HG03039 (cell line): ENCODE results near the gene DNAJC30.
A peak's percentile ranks its signal among the peaks of the same experiment; 100 is the strongest.
"Not testable (repeated sequence)": the region's sequence is repeated elsewhere in the genome, so short reads cannot be mapped to it uniquely, and the experiment has no call there.

ENCODE experiments used
- ATAC-seq: cut with Tn5 transposase; IDR thresholded peaks from one replicate; pipeline ENCODE4 v1.9.1; 2021; ENCODE audit warnings: mild to moderate bottlenecking, moderate library complexity; ENCODE audit not compliant: unreplicated experiment

Gene DNAJC30

DNA sequence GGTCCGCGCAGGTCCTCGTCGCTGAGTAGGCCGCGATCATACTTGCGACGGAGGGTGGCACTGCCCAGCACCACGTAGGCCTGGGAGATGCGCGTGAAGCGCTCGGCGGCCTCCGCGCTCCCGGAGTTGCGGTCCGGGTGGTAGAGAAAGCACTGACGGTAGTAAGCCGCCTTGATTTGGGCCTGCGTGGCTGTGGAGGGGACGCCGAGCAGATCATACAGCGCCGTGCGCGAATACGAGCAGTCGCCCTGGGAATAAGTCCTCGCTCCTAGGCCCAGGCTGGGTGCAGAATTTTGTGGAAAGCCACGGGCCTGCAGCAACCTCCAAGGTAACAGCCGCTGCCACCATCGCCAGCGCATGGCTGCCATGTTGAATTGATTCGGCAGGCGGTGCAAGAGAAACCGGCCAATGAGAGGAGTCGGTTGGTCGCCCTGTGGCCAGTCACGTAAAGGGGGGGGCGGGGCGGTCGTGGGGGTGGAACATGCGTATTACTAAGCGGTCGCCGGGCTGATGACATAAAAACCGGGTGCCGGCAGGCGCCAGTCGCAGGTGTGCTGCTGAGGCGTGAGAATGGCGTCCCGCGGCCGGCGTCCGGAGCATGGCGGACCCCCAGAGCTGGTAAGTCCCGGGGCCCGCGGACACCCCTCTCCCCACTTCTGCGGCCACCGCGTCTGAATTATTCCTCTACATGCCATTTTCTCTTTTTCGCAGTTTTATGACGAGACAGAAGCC is at the start of gene DNAJC30, which contains the start of gene BUD23:
DNAJC30 (minus strand) TSS at position 398 of the 732 bp plus-strand sequence; CDS start at position 368, 30 bp downstream.
BUD23 (plus strand) TSS at position 542 of the 732 bp plus-strand sequence; CDS start at position 571, 29 bp downstream.
- peak; percentile 82 for ATAC-seq

DNA sequence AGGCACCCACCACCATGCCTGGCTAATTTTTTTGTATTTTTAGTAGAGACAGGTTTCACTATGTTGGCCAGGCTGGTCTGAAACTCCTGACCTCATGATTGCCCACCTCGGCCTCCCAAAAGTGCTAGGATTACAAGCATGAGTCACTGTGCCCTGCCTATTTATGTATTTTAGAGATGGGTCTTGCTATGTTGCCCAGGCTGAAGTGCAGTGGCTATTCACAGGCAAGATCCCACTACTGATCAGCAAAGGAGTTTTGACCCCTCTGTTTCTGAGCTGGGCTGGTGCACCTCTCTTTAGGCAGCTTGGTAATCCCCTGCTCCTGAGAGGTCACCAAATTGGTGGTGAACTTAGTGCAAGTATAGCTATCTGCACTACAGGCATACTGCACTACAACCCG is 49.1 kb upstream of the DNAJC30 start:
- no peak for ATAC-seq

DNA sequence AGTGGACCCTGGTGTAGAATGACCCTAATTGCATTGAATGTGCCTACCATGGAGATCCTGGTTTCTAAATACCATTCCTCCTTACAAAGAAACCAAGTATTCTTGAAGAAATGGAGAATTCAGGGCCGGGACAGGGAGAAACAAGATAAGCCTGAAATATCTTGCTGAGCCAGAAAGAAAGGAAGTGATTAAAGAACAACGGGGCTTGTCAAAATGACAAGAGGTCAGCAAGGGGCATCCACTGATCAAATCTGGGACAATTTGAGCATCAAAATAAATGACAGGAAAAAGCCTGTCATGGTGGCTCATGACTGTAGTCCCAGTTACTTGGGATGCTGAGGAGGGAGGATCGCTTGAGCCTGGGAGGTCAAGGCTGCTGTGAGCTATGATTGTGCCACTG is 47.2 kb upstream of the DNAJC30 start:
- no peak for ATAC-seq

DNA sequence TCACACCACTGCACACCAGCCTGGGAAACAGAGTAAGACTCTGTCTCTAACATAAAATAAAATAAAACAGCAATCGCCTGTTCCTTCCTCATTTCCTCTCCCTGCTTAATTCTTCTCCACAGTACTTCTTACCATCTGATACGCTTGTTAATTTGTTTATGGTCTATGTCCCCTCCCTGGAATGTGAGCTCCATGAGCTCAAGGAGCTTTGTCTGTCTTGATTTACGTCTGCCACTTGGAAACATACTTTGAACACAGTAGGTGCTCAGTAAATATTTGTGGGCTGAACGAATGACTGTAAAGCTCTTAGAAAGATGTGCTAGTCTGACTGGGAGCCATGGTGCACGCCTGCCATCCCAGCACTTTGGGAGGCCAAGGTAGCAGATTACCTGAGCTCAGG is 45.3 kb upstream of the DNAJC30 start:
- ATAC-seq, result no peak

DNA sequence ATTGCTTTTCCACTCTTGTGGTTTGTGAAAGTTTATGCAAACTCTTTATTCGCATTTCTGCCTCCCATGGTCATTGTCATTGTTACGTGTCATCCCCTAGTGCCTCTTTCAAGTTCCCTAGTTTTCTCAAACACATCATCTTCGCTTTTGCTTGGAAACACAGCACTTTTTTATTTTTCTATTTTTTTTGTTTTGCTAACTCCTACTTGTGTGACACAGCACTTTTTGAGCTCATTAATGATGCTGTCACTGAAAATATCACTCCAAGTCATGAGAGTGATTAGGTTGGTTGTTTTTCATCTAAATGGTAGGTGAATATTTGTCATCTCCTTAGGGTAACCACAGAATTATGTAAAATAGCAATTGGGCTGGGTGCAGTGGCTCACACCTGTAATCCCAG is 44.7 kb upstream of the DNAJC30 start:
- no peak for ATAC-seq

DNA sequence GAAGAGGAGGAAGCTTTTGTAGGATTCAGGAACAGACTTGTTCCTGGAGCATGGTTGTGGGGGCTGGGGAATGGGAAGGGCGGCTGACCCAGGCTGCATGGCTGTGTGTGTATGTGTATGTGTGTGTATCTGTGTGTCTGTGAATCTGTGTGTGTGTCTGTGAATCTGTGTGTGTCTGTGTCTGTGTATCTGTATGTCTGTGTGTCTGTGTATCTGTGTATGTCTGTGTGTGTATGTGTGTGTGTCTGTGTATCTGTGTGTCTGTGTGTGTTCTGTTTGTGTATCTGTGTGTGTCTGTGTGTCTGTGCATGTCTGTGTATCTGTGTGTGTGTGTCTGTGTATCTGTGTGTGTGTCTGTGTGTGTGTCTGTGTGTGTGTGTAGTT is 42.8 kb upstream of the DNAJC30 start:
- ATAC-seq, result no peak

DNA sequence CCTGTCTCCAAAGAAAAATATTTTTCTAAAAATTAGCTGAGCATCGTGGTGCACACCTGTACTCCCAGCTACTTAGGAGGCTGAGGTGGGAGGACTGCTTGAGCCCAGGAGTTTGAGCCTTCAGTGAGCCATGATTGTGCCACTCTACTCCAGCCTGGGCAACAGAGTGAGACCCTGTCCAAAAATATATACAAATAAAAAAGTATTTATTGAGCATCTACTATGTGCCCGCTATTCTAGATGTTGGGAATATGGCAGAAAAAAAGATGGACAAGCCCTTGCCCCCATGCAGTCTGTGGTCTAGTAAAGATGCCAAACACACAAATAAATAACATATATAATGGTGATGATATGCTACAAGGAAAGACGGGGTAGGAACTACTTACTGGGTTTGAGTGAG is 40.6 kb upstream of the DNAJC30 start:
- ATAC-seq, result no peak

DNA sequence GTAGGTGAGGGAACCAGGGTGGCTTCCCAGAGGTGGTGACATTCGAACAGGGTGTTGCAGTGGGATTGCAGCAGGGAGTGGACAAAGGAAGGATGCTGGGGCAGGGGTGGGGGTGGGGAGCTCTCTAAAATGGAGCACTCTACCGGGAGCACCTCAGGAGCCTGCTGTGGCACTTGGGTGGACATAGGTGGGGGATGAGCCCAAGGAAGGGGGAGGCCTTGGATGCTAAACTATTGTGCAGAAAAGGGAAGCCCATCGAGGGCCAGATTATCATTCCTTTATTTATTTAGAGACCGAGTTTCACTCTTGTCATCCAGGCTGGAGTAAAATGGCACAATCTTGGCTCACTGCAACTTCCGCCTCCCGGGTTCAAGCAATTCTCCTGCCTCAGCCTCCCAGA is 39.5 kb upstream of the DNAJC30 start:
- no peak for ATAC-seq

DNA sequence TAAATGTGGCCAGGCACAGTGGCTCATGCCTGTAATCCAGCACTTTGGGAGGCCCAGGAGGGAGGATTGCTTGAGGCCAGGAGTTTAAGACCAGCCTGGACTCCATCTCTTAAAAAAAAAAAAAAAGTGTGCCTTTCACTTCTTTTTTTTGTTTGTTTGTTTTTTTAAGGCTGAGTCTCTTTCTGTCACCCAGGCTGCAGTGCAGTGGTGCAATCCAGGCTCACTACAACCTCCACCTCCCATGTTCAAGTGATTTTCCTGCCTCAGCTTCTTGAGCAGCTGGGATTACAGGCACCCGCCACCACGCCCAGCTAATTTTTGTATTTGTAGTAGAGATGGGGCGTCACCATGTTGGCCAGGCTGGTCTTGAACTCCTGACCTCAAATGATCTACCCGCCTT is 38.9 kb upstream of the DNAJC30 start:
- not testable (repeated sequence) for ATAC-seq

DNA sequence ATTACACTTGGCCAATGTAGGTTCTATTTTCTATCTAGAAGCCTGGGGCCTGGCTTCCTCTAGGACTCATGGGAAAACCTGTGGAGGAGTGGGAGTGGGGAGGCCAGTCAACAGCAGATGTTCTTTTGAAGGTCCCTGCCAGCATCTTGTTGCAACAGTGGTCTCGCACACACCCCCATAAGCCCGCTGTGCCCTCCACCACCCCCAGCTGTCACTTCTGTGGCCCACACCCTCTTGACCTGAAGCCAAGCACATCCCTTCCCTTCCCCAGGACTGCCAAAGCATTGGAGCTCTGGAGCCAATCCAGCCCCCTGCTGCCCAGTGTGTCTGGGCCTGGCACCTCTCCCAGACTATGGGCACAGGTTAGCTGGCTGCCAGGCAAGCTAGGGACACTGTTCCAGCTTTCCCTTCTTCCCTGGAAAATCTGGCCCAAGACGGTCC is 38.1 kb upstream of the DNAJC30 start:
- no peak for ATAC-seq

DNA sequence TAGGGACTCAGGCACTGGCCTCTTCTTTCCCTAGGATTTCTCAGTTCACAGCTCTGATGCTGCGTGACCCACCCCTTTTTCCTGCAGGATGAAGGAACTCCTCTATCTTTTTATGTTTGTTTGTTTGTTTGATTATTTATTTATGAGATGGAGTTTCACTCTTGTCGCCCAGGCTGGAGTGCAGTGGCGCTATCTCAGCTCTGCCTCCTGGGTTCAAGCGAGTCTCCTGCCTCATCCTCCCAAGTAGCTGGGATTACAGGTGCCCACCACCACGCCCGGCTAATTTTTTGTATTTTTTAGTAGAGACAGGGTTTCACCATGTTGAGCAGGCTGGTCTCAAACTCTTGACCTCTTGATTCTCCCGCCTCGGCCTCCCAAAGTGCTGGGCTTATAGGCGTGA is 37.2 kb upstream of the DNAJC30 start:
- ATAC-seq, result not testable (repeated sequence)

DNA sequence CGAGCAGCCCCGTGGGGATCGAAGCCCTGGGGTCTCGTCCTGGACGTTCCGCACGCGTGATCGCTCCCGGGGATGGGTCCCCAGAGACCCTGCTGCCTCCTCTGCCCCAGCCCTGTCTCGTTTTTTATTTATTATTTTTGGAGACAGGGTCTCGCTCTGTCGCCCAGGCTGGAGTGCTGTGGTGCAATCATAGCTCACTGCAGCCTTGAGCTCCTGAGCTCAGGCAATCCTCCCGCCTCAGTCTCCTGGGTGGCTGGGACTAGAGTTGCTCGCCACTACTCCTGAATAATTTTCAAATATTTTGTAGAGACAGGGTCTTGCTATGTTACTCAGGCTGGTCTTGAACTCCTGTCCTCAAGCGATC is 36.5 kb upstream of the DNAJC30 start:
- ATAC-seq, result no peak

DNA sequence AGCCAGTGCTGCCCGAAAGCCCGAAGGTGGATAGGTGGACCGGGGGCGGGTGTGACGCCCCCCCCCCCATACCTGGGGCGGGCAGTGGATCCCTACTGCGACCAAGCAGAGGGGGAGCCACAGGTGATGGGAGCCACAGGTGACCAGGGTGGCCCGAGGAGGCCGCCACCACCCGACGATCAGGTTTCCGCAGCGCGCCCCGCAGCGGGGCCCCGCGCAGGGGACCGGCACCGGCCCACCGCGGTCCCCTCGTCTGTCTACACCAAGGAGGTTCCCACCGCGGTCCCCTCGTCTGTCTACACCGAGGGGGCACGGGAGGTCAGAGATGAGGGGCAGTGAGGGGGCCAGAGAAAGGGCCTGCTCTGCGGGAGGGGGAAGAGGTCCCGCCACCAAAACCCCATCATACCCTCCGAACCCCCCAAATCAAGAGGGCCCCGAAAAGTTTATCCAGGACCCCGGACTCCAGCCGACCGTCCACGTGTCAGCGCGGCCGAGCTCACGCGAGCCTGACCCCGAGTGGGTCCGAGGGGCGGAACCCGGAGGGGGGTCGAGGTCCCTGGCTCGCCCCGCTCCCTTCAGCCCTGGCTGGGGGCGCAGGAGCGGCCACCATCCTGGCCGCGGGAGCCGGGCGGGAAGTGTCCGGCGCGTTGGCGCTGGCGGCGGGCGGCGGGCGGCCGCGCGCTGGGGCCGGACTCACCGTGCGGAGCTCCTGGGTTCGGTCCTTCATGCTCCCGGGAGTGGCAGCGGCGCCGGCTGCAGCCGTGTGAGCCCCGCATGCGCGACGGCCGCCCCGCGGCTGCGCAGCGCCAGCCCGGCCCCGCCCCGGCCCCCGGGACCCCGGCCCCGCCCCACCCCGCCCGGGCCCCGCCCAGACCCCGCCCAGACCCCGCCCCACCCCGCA is 35.9 kb upstream of the DNAJC30 start, which contains the start of gene STX1A:
STX1A (minus strand) TSS at position 765 of the 901 bp plus-strand sequence; CDS start at position 727, 38 bp downstream.
- peak; percentile 66 for ATAC-seq

DNA sequence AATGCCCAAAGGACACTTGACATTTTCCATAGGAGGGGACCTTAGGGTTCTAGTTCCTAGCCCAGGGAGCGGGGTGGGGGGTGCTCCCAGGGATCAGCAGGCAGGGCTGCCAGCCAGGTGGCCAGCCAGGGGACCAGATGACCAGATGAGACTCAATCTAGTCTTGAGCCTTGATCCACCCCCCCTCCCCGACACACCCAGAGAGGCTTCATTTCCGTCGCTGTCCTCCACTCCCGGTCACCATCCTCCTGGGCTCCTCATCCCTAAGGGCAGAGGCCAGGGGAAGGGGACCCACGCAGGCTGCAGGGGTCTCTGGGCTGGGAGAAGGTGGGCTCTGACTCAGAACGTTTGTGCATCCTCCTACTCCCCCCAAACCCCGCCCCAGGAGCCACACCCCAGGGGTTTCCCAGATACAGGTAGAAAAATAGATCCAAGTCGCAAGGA is 35.2 kb upstream of the DNAJC30 start:
- ATAC-seq, result no peak

DNA sequence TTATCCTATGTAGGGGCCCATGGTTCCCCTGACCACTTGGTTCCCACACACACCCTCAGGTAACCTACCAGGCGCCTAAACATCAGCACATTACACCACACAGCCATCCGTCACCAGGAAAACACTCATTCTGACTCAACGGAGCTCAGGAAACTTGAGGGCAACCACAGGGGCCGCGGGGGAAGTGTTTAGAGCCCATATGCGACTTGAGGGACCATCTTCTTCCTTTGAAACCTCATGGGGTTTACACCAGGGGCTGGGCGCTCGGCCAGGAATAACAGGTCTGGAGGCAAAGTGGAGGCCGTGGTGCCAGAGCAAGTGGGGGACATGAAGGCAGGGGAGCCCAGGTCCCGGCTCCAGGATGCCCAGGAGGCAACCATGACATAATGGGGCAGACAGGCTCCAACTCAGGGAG is 34.7 kb upstream of the DNAJC30 start:
- ATAC-seq, result no peak

DNA sequence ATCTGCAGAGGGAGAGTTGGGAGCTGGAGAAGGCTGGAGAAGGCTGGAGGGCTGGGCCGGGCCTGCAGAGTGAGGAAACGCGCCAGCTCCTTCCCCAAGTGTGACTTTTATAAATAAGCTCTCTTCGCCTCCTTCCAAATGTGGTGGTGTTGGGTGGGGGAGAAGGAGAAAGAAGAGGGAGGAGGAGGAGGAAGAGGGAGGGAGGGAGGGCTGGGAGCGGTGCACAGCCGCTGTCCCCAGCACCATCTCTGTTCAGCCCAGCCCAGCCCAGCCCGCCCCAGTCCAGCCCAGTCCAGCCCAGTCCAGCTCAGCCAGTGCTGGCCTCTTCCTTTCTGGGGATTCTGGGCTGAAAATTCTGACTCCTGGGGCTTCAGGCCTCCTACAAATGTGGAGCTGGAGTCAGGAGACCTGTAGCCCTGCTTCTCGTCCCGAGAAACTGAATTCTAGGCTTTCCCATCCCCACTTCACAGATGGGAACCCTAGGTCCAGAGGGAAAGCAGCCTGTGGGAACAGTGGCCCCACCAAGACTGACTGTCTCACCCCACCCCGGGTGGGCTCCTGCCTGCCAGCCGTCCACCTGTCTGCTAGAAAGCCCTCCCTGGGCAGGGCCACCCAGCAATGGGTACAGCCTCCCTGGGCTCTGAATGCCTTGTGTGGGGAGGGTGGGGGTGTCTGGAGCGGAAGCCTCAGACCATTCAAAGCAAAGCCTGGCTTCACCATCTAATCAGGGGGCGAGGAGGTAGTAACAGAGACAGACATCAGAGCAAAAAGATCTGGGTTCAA is 34.0 kb upstream of the DNAJC30 start:
- no peak for ATAC-seq

DNA sequence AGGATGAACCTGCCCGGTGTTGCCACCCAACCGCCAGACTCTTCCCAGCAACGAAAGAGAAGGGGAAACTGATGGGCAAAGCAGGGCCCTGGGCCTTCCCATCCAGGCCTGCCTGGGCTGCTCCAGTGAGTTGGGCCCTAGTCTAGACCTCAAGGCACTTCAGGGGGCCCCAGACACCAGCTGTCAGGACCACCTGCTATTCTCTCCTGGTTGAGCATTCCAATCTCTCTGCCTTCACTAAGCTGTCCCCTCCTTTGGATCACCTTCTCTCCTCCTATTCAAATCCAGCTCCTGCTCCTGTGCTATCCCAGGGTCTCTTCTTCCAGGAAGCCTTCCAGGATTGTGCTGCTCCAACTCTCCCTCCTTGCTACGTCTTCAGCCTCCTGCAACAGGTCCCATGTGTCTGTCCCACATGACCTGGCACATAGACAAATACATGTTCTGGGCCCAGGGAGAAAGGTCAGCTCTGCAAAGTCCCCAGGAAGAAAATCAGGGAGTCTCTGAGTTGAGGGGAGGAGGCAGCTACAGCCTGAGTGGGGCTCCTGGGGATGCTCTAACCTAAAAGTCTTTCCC is 33.2 kb upstream of the DNAJC30 start:
- ATAC-seq, result no peak

DNA sequence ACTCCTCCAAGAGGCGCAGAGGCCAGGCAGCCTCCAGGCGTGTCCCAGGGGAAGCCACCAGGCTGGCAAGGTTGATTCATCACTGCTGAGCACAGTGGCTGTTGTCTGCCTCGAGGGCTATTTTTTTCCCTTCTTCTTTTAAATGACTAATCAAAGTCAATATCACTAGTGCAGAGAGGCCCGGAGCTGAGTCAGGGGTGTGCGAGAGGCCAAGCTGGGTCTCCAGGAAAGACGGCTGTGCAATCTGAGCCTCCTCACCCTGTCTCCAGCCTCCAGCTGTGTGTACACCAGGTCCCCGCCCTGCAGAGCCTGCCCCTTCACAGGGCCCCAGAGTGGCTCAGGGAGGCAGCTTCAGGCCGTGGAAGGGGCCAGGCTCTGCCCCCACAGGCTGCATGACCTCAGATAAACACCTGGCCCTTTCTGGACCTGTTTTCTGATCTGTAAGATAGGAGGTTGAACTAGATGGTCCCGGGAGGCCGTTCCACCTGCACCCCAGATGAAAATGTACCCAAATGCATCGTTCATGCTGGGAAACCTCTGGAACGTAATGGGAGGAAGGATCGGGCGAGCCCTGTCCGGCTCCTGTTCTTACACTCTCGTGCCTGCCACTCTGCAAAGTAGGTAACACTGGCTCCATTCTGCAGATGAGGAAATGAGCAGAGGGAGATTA is 32.5 kb upstream of the DNAJC30 start:
- ATAC-seq, result no peak

DNA sequence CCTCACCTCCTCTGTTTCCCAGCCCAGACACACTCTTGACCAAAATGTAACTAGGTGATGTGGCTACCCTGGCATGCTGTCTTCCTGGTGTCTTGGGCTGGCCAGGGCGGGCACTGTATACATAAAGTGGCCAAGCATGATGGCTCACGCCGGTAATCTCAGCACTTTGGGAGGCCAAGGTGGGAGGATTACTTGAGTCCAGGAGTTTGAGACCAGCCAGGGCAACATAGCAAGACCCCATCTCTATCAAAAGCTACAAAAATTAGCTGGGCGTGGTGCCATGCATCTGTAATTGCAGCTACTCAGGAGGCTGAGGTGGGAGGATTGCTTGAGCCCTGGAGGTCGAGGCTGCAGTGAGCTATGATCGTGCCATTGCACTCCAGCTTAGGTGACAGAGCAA is 30.1 kb upstream of the DNAJC30 start:
- ATAC-seq, result not testable (repeated sequence)

DNA sequence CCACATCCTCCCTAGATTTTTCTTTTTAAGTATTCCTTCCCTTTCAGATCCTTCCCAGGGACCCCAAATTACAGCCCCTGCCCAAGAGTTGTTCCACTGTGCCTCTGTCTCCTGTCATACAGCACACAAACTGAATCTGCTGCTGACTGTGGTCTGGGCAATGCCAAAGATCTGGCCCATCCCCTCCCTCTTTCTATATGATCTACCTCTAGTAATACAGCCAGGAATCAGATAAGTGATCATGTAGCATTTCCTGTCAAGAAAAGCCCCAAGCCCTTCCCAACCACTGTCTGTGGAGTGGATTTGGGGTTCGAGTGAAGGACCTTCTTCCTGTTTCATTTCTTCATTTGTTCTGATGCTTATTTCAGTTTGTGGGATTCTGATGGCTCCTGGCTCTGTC is 29.5 kb upstream of the DNAJC30 start:
- no peak for ATAC-seq
